CD4-positive, alpha-beta T cell treated with Interleukin-1 beta for 1 hour (primary cell): Measurements from ENCODE around the gene CFAP45.

ENCODE experiments used
- DNase-seq, 2 donors: peaks; one replicate each; pipeline ENCODE4 v3.0.0-alpha.2; 2020 to 2022

The CFAP45 gene

GRCh38 chr1:159923203-159924024, 23.4 kb upstream of the CFAP45 start:
- DNase-seq: peak; percentile 95 to 98

GRCh38 chr1:159922511-159923202, 22.7 kb upstream of the CFAP45 start:
- DNase-seq: peak in 1 of 2 donors; percentile 60

GRCh38 chr1:159921700-159922504, 21.9 kb upstream of the CFAP45 start:
- peak; percentile 71 to 75 for DNase-seq

- peak; percentile 51 to 60 for DNase-seq
These were observed 21.3 kb upstream of the CFAP45 start for GRCh38 chr1:159921251-159921650.

GRCh38 chr1:159920651-159921050, 20.7 kb upstream of the CFAP45 start:
- no peak for DNase-seq

GRCh38 chr1:159920202-159920601, 20.2 kb upstream of the CFAP45 start:
- no peak for DNase-seq

- DNase-seq: no peak
These were observed 19.4 kb upstream of the CFAP45 start for GRCh38 chr1:159919236-159919865.

- peak in 1 of 2 donors; percentile 14 for DNase-seq
These were observed 18.6 kb upstream of the CFAP45 start for GRCh38 chr1:159918352-159919200.

GRCh38 chr1:159917533-159918351, 17.8 kb upstream of the CFAP45 start:
- peak in 1 of 2 donors; percentile 19 for DNase-seq

GRCh38 chr1:159916242-159917051, 16.5 kb upstream of the CFAP45 start:
- DNase-seq: peak in 1 of 2 donors; percentile 21

- DNase-seq: peak in 1 of 2 donors; percentile 22
These were observed 15.7 kb upstream of the CFAP45 start for GRCh38 chr1:159915571-159916241.

GRCh38 chr1:159914252-159915018, 14.5 kb upstream of the CFAP45 start:
- peak in 1 of 2 donors; percentile 14 for DNase-seq

GRCh38 chr1:159913451-159914192, 13.7 kb upstream of the CFAP45 start:
- peak in 1 of 2 donors; percentile 29 for DNase-seq

GRCh38 chr1:159911326-159912070, 11.5 kb upstream of the CFAP45 start:
- DNase-seq: peak in 1 of 2 donors; percentile 31

- no peak for DNase-seq
These were observed 8.3 kb upstream of the CFAP45 start for GRCh38 chr1:159908031-159908940.

- no peak for DNase-seq
These were observed 7.0 kb upstream of the CFAP45 start for GRCh38 chr1:159906960-159907359.
